Ectodermal cell (in vitro differentiated cells): ENCODE data around the gene IGFL2.

Experiments used
- H3K27ac ChIP-seq: 2 replicates; pipeline ENCODE4 v1.7.0; 2013; ENCODE audit warnings: mild to moderate bottlenecking, low read depth, low read length; ENCODE audit not compliant: insufficient read depth, poor library complexity, severe bottlenecking
- H3K27me3 ChIP-seq: 2 replicates; pipeline ENCODE4 v1.7.0; 2013; ENCODE audit warnings: mild to moderate bottlenecking, low read length; ENCODE audit not compliant: insufficient read depth, control insufficient read depth, poor library complexity, severe bottlenecking
- H3K36me3 ChIP-seq: one replicate; pipeline ENCODE4 v1.7.0; 2013; ENCODE audit warnings: low read length; ENCODE audit not compliant: control insufficient read depth, insufficient read depth
- H3K4me1 ChIP-seq: one replicate; pipeline ENCODE4 v1.7.0; 2013; ENCODE audit warnings: low read length; ENCODE audit not compliant: control insufficient read depth, insufficient read depth
- H3K4me3 ChIP-seq: 2 replicates; pipeline ENCODE4 v1.7.0; 2013; ENCODE audit warnings: low read depth, low read length, control low read depth; ENCODE audit not compliant: insufficient read depth
- H3K9me3 ChIP-seq: 2 replicates; pipeline ENCODE4 v1.7.0; 2013; ENCODE audit warnings: mild to moderate bottlenecking, low read length, moderate library complexity; ENCODE audit not compliant: control insufficient read depth
- WGBS, 2 experiments: methylation state at CpG; one replicate each; pipeline ENCODE4 v1.1.7; 2013; ENCODE audit warnings: missing lambda C conversion rate in 2 of 2; 5-methylcytosine and 5-hydroxymethylcytosine counted together

IGFL2 gene

DNA sequence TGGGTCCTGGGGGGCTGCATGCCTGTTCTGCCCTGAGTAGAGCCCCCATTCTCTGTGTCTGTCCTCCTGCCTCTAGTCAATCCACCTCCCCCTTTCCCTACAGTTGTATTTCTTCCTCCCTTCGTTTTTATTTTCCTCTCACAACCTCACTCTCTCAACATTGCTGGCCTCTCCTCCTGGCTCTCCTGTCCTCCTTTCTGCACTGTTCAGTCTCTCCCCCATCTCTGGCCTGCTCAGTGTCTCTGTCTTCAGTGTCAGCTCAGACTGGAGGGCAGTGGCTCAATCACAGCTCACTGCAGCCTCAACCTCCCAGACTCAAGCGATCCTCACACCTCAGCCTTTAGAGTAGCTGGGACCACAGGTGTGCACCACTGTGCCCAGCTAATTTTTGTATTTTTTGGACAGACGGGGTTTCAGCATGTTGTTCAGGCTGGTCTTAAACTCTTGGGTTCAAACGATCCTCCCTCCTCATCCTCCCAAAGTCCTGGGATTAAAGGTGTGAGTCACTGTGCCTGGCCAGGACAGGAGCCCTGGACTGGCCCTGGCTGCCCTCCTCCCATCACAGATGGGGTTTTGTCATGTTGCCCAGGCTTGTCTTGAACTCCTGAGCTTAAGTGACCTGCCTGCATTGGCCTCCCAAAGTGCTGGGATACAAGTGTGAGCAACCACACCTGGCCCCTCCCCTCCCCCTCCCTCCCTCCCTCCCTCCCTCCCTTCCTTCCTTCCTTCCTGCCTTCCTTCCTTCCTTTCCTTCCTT lies 49.5 kb downstream of the IGFL2 start:
- Histone ChIP-seq H3K9me3 (no peaks in the 10 kb centered on the region), H3K36me3 (no peaks in the 10 kb centered on the region), H3K27me3 (no peaks in the 10 kb centered on the region), H3K4me3 (no peak overlapping the region), H3K4me1 (no peaks in the 10 kb centered on the region), H3K27ac (no peak overlapping the region)
- WGBS, 2 experiments: 77 to 84% methylated on average over 4 of the region's 4 CpGs

- Histone ChIP-seq H3K27me3 (no peaks in the 10 kb centered on the region), H3K9me3 (no peaks in the 10 kb centered on the region), H3K27ac (no peak overlapping the region), H3K4me1 (no peaks in the 10 kb centered on the region), H3K4me3 (no peak overlapping the region), H3K36me3 (no peaks in the 10 kb centered on the region)
- 89 to 93% methylated on average over 3 of the region's 3 CpGs for WGBS, 2 experiments
These were observed 50.7 kb downstream of the IGFL2 start for GRCh38 chr19:46198756-46199155.

GRCh38 chr19:46201454-46202310 lies 53.6 kb downstream of the IGFL2 start:
- 91 to 92% methylated on average over 16 of the region's 16 CpGs for WGBS, 2 experiments
- Histone ChIP-seq H3K4me3 (no peak overlapping the region), H3K36me3 (no peaks in the 10 kb centered on the region), H3K27me3 (no peaks in the 10 kb centered on the region), H3K27ac (no peak overlapping the region), H3K9me3 (no peaks in the 10 kb centered on the region), H3K4me1 (no peaks in the 10 kb centered on the region)

DNA sequence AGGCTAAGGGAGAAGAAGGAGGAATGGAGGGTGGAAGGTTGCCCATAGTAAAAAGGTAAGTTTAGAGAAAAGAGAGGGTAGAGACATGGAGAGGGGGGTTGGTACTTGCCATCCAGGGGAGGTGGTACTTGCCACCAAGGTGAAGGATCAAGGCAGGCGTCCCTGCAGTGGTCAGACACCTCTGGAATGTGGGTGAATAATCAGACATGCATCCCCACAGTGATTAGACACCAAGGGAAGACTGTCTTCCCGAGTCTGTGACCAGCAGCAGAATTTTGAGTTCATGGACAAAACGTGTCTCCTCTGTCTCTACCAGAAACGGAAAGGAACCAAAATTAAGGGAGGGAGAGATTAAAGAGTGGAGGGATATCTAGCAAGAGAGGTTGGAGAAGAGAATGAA lies 54.4 kb downstream of the IGFL2 start:
- WGBS, 2 experiments: 89 to 93% methylated on average over 4 of the region's 4 CpGs
- Histone ChIP-seq H3K9me3 (no peaks in the 10 kb centered on the region), H3K27ac (no peak overlapping the region), H3K36me3 (no peaks in the 10 kb centered on the region), H3K27me3 (no peaks in the 10 kb centered on the region), H3K4me1 (no peaks in the 10 kb centered on the region), H3K4me3 (no peak overlapping the region)

GRCh38 chr19:46202872-46203860 lies 55.1 kb downstream of the IGFL2 start:
- H3K4me3 ChIP-seq: no peak overlapping the region
- H3K27me3 ChIP-seq: no peaks in the 10 kb centered on the region
- H3K36me3 ChIP-seq: no peaks in the 10 kb centered on the region
- no peaks in the 10 kb centered on the region for H3K4me1 ChIP-seq
- no peak overlapping the region for H3K27ac ChIP-seq
- no peaks in the 10 kb centered on the region for H3K9me3 ChIP-seq
- 91 to 92% methylated on average over 8 of the region's 8 CpGs for WGBS, 2 experiments

DNA sequence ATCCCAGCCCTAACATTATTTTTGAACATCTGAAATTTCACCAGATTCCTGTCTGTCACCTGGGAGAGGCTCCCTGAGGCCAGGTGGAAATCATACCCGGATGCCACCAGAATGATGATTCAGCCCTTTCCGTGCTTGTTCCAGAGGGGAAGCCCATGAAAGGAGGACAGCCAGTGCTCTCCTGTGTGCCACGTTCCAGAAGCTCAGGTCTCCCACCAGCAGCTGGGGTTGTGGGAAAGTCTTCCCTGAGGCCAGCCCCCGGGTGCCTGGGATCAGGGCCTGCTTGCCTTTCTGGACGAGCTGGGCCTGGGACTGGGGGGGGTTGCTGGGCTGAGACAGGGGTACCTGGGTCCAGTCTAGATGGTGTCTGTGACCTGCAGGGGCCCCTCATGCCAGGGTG lies 56.0 kb downstream of the IGFL2 start:
- Histone ChIP-seq H3K27me3 (no peaks in the 10 kb centered on the region), H3K27ac (no peak overlapping the region), H3K4me1 (no peaks in the 10 kb centered on the region), H3K9me3 (no peaks in the 10 kb centered on the region), H3K36me3 (no peaks in the 10 kb centered on the region), H3K4me3 (no peak overlapping the region)
- WGBS, 2 experiments: 90 to 93% methylated on average over 5 of the region's 5 CpGs

GRCh38 chr19:46205183-46205984 lies 57.3 kb downstream of the IGFL2 start:
- Histone ChIP-seq H3K4me3 (no peak overlapping the region), H3K27me3 (no peaks in the 10 kb centered on the region), H3K27ac (no peak overlapping the region), H3K4me1 (no peaks in the 10 kb centered on the region), H3K9me3 (no peaks in the 10 kb centered on the region), H3K36me3 (no peaks in the 10 kb centered on the region)
- 89% methylated on average over 6 of the region's 6 CpGs for WGBS, 2 experiments

DNA sequence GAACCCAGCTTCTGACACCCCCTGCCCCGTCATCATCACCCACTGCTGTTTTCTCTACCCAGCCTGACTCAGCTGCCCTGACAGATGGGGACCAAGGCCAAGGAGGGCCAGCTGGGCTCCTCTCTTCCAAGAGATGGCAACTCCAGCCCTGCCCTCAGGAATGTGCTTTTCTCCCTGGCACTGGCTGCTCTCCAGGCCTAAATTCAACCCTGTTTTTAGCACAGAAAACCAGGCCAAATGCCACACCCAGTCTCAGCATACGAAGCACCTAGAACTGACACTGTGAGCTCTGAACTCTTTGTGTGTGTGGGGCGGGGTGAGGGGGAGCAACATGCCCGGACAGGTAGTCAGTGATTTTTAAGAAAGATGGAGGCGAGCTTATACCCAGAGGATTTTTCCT lies 58.1 kb downstream of the IGFL2 start:
- Histone ChIP-seq H3K4me1 (peaks cover 4% of the 10 kb centered on the region), H3K27ac (no peak overlapping the region), H3K27me3 (no peaks in the 10 kb centered on the region), H3K9me3 (no peaks in the 10 kb centered on the region), H3K36me3 (no peaks in the 10 kb centered on the region), H3K4me3 (no peak overlapping the region)
- WGBS, 2 experiments: 89 to 90% methylated on average over 5 of the region's 5 CpGs

- Histone ChIP-seq H3K27me3 (no peaks in the 10 kb centered on the region), H3K4me1 (peaks cover 9% of the 10 kb centered on the region), H3K9me3 (no peaks in the 10 kb centered on the region), H3K27ac (no peak overlapping the region), H3K4me3 (no peak overlapping the region), H3K36me3 (no peaks in the 10 kb centered on the region)
- WGBS, 2 experiments: 86 to 92% methylated on average over 3 of the region's 3 CpGs
These were observed 58.6 kb downstream of the IGFL2 start for GRCh38 chr19:46206682-46207081.
